DMS153 (cell line): Measurements from ENCODE around the gene ARFGEF3.
"Not testable (repeated sequence)": the region's sequence is repeated elsewhere in the genome, so short reads cannot be mapped to it uniquely, and the experiment has no call there.

ENCODE experiments used
- DNase-seq: peaks from one replicate; lab custom pipeline; 2025; lab: John Stamatoyannopoulos, UW

Gene ARFGEF3

DNA sequence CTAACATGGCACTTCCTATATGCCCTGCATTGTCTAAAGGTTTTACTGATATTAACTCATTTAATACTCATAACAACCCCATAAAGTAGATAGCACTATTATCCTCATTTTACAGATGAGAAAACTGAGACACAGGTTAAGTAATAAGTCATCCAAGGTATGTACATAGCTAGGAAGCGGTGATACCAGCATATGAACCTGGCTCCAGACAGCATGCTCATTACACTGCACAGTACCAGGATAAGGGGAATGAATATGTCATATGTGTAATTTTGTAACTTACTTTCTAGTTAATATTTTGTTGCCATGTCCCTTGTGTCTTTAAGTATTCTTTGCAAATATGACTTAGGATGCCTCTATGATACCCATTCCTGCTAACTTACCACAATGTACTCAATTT, 109.7 kb downstream of the ARFGEF3 start:
- no peak for DNase-seq

DNA sequence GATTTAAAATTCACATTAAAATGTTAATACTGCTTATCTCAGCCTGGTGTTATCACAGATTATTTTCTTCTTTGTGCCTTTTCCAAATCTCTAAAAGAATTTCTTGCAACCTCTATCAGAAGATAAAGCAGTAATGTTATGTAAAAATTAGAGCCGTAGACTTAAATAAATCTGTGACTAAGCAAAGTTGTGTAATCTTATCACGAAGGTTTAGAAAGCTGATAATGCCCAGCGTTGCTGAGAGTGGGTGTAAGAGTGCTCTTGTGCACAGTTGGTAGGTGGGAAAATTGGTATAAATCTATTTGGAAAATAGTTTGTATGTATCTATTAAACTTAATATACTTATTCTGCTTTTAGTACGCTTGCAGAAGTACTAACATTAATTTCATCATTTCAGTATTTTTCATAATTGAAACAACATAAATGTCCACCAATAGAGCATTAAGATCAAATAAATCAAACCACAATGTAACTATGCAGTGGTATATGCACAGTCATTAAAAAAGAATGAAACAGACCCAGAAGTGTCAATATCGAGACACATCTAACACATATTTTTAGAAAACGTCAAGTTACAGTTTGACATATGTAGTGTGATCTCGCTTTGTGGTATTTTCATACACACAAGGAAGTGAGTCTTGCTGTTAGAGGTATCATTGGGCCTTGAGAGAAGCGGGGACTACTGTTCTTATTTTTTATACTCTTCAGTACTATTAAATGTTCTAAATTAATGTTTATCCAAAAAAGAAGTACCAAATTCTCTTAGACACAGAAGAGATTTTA, 111.0 kb downstream of the ARFGEF3 start:
- no peak for DNase-seq

DNA sequence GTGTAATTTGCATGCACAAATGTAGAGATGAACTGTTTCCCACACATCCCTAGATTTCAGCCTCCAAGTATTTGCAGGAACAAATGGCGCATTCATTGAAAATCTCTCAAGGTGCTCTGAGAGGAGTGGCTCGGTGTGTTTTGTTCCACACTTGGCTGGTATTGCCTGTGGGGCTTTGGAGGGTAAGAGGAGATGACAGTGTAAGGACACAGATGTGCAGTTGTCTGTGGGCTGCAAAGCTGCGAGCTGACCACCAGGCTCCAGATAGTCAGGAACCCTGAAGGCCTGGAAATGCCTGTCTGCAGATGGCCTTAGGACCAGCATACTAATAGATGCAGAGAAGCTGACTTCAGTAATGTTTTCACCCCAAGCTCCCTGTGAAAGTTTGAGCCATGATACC, 114.2 kb downstream of the ARFGEF3 start:
- DNase-seq = no peak

DNA sequence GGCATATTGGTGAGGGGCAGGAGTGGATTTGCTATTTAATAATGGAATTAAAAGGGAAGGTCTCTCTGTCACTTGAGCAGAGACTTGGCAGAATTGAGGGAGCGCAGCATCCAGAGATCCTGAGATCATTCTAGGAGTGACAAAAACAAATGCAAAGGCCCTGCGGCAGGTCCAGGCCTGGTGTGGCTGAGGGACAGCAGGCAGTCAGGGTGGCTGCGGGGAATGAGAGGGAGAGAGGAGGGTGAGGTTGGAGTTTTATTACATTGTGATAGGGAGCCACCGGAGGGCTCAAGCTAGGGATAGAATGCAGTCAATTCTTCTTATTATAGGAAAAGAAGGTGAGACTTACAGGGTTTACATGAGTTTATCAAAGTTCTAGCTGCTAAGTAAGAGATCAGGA, 116.1 kb downstream of the ARFGEF3 start:
- no peak for DNase-seq

DNA sequence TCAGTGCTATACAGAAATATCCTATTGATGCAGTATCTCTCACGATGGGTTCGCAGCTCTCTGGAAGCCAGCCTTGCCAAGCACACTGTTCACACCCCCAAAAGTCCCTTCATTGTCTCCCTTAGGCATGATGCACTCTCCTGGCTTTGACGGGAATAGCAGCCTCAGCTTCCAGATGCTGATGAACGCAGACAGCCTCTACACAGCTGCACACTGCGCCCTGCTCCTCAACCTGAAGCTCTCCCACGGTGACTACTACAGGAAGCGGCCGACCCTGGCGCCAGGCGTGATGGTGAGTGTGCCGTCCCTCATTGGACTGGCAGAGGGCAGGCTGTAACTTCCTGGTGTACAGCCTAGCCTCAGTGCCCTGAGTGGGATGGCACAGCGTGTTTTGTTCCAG, 116.6 kb downstream of the ARFGEF3 start:
- no peak for DNase-seq

DNA sequence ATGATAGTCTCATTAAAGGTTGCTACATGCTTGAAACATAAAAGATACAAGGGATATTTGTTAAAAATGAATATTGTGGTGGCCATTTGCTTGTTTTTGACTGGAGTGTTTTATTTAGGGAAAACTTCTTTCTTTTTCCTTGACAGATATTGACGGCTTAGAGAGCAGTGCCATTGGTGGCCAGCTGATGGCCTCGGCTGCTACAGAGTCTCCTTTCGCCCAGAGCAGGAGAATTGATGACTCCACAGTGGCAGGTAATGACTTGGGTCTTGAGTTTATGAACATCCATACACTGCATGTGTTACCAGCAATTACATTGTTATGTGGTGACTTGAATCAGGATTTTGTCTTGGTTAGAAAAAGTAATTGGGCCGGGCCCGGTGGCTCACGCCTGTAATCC, 124.1 kb downstream of the ARFGEF3 start:
- DNase-seq = no peak

DNA sequence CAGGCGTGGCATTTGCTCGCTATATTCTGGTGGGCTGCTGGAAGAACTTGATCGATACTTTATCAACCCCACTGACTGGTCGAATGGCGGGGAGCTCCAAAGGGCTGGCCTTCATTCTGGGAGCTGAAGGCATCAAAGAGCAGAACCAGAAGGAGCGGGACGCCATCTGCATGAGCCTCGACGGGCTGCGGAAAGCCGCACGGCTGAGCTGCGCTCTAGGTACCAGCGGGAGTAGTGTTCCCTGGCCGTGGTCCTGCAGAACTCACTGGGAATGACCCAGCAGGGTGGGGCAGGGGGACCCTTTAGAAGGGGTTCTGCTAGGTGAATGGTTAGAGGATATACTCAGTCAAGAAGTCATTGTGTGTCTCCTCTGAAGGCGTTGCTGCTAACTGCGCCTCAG, 125.0 kb downstream of the ARFGEF3 start:
- DNase-seq = no peak

DNA sequence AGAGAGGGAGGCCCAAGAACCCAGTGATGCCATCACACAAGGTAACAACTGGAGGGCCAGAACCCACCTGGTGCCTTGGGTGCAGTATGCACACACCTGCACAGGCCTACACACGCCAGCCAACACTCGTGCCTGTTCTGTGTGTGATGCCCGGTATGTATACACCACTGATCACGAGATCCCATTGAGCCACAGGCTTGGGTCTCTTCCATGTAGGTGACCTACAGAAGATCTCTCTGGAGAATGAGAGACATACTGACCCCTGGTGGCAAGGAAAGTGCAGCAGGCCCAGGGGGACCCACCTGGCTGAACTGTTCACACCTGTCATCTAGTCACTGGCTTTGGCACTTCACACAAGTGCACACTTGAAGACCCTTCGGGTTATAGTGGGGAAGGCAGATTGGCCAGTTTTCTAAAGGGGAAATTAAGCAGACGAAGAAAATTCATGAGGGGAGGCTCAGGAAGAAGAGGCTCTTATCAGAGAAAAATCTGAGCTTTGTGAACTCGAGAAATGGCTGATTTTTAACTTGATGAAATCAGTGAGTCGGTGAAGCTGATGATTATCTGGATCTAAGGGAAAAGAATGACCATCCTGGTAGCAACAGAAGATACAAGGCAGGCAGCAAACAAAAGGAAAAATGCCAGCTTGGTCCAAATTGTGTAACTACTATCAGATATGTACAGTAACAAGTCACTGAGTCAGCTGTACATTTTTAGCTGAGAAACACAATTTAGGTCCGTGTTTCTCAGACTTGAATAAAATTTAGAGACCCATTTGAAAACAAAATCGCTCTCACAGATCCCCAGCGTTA, 125.6 kb downstream of the ARFGEF3 start:
- DNase-seq = peak; percentile 35

DNA sequence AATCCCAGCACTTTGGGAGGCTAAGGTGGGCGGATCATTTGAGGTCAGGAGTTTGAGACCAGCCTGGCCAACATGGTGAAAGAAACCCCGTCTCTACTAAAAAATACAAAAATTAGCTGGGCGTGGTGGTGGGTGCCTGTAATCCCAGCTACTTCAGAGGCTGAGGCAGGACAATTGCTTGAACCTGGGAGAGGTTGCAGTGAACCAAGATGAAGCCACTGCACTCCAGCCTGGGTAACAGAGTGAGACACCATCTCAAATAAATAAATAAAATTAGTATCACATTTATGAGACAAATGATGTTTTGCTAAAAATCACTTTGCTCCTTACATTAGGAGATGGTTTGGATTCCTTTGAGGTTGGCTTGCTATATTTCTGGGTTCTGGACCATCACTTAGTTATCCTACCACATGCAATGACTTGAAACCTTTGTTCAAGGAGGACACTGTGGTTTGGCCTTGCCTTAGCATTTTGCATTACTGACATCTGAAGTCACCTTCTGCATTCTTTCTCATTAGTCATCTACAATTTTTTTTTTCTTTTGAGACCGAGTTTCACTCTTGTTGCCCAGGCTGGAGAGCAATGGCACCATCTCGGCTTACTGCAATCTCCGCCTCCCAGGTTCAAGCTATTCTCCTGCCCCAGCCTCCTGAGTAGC, 126.8 kb downstream of the ARFGEF3 start:
- DNase-seq = not testable (repeated sequence)

DNA sequence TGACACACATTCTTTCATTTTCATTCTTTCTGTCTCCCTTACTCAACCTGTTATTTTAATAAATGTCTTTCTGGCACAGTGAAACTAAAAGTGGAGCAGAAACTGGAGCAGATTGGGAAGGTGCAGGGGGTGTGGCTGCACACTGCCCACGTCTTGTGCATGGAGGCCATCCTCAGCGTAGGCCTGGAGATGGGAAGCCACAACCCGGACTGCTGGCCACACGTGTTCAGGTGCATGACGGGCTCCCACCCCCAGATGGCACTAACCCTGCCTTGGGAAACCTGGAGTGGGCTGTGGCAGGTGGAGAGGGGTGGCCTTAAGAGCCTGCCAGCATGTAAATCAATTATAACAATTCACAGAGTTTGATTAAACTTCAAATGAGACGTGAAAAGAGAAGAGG, 128.0 kb downstream of the ARFGEF3 start:
- DNase-seq = no peak

DNA sequence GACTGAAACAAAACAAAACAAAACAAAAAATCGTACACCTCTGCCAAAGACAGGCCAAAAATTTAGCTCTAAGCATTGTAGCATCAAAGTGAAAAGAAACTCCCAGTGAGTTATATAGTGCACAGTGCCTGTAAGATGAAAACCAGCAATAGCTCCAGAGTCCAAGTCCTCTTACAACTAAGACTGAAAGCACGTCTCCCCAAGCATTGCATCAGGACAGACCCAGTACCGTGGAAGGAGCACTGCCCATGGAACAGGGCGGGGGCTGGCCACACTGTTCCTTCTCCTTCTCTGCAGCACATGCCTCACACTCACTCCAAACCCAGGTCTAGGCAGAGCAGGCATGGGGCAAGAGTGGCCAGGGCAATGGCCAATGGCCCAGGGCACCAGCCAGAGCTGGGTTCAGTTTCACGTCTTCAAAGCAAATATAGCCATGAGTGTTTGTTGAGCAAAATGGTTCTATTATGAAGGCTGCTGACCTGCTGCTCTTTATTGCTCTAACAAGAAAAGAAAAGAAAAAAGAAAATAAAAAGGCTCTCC, 128.8 kb downstream of the ARFGEF3 start:
- DNase-seq = no peak

DNA sequence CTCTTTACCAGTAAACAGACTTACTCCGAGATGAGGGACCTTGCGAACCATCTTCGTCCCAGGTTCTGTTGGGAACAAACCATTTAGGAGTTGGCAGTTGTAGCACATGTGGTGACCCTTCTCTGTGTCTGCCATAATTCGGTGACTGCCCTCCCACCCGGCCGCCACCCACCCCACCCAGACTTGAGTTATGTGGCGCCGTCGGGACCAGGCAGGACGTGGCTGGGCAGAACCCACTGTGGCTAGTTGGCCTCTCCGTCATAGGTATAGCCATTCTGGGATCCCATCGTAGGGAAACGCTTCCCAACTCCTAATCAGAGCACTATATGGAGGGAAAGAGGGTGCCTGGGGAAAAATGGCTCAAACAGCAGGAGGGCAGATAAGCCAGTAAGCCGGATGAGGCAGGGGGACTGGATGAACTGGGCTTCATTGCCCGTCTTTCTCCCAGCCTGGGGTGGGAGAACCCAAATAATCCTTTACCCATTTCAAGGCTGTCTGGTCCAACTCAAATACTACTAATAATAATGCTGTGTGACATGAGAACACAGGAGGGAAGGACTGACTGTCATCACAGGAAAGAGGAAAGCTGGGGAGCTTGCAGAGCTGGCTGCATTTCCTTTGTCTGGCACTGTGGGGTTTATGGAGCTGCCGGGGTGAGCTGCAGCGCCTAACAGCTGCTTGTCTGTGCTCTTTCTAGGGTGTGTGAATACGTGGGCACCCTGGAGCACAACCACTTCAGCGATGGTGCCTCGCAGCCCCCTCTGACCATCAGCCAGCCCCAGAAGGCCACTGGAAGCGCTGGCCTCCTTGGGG, 129.5 kb downstream of the ARFGEF3 start:
- DNase-seq = no peak

DNA sequence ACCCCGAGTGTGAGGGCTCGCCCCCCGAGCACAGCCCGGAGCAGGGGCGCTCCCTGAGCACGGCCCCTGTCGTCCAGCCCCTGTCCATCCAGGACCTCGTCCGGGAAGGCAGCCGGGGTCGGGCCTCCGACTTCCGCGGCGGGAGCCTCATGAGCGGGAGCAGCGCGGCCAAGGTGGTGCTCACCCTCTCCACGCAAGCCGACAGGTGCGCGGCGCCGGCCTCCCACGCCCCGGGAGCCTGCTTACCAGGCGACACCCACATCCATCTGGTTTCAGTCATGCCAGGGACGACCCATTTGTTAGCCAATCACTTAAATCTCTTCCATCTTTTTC, 130.1 kb downstream of the ARFGEF3 start:
- DNase-seq = no peak

DNA sequence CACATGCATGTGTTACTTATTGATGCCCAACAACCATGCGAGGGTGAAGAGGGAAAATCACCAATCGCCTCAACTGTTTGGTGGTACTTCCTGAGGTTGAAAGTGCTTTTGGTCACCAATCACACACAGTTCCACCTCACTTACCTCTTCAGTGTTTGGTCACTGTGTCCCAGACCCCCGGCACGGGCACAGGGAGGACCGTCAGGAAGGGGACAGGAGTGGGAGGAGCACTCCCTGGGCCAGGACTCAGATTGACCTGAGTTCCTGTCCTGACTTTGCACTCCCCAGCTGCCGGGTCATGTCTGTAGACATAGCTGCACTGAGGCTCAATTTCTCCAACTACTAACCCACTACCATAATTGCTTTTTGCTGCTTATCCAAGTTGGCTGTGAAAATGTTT, 130.7 kb downstream of the ARFGEF3 start:
- no peak for DNase-seq

DNA sequence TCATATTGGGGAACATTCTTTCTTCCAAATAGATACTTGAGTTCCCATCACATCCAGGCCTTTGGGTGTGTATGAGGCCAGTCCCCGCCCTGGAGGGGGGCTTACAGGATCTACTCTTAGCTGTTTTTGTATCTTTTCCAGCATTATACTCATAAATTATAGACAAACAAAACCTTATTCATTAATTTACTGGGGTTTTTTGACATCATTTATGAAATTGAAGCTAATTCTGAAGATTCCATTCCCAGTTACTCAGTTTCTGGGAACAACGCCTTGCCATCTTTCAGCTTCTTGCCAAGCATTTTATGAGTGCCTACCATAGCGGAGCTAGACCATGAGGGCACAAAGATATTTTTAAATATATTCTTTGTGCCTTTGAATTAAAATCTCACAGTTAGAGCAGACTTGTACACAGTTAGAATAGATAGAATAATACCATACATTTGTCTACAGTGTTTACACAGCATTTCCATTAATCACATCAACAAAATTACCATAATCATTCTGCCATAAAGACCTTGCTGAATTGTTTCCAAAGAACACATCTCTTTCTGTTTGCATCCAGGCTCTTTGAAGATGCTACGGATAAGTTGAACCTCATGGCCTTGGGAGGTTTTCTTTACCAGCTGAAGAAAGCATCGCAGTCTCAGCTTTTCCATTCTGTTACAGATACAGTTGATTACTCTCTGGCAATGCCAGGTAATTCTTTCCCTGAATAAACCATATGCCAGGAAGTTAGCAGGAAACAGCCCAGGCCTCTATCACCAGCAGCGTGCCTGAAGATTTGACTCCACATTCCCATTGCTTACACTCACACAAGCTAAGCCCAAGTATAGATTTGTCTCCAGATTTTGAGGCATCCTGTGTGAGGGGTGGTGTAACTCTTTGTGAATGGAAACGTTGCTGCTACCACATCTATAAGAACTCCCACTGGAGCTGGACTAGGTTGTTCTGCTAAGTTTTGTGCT, 132.0 kb downstream of the ARFGEF3 start:
- DNase-seq = no peak

DNA sequence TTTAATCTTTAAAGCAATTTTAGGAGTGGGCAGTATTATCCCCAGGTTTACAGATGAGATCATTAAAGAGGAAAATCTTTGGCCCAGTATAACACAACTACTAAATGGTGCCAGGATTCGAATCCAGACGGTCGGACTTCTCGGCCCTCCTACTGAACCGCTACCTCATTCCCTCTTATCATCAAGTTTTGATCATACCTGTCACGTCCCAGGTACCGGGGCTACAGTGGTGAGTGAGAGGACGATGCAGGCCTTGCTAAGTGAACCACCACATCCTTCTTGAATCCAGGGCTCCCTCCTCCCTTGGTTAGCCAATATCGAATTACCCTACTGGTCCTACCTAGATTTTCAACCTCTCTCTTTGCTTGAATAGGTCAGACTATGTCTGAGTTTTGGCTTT, 134.6 kb downstream of the ARFGEF3 start:
- no peak for DNase-seq

DNA sequence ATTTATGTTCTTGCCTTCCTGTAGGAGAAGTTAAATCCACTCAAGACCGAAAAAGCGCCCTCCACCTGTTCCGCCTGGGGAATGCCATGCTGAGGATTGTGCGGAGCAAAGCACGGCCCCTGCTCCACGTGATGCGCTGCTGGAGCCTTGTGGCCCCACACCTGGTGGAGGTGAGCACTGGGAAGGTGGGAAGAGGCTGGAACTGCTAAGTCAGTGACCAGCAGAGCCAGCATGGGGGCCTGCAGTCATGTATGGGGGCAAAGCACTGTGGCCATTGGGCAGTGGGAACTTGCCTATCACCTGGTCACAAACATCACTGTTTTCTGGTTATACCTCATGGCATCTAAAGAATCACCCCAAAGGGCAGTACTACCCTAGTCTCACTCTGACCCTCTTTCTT, 135.0 kb downstream of the ARFGEF3 start:
- DNase-seq = no peak

DNA sequence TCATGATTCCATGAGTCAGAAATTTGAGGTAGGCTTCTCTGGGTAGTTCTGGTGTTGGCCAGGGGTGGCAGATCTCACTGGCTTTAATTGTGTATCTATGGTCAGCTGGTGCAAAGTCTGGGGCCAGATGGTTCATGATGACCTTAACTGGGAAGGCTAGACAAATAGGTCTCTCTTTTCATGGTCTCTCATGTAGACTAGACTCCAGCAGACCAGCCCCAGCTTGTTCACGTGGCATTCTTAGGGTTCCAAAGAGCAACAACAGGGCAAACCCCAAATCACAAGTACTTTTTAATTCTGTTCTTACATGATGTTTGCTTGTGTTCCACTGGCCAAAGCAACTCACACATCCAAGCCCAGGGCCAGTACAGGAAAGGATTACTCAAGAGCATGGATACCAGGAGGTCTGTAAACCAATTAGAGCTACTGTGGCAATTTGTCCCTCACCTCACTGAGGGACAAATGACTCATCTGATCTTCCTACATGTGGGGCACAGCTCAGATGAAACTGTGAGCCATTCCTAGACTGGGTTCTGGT, 136.1 kb downstream of the ARFGEF3 start:
- no peak for DNase-seq

DNA sequence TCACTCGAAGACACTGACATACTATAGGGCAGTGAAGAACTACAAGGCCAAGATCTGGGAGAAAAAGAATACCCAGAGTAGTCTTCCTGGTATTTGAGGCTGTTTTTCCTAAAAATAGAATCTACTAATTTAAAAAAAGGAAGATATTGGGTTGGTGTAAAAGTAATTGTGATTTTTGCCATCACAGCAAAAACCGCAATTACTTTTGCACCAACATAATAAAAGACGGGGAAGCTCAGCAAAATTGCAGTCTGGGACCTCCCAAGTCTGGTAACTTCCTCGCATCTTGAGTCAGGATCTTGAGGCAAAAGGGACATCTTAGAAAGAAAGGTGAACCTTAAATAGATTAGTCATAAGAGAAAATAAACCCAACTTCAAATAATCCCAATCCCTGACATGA, 138.7 kb downstream of the ARFGEF3 start:
- no peak for DNase-seq

DNA sequence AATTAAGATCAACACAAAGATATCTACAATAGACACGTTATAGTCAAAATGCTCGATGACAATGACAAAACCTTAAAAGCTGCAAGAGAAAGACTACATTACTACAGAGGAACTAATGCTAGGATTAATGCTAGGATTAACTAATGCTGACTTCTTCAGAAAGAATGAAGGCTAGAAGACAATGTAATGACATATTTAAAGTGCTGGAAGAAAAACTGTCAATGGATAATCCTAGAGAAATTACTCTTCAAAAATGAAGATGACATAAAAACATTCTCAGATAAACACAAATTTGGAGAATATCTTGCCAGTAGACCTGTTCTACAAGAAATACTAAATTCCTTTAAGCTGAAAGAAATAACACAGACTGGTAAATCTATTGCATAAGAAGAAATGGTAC, 140.8 kb downstream of the ARFGEF3 start:
- no peak for DNase-seq

DNA sequence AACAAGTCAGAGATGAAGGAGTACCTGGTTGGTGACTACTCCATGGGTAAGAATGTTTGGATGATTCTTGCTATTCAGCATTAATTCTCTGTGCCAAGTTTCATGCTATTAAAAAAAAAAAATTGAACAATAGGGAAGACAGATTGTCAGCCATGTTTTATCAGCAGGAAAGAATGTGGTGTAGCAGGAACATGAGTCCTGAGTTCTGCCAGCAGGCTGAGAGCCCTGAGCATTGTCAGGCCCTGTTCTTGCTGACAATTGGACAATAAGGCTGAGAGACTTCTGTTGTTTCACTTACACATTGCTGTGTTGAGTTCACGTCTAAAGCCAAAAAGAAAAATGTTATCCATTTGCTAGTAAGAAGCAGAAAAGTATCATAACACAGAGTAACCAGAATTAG, 145.6 kb downstream of the ARFGEF3 start:
- no peak for DNase-seq
